Mesodermal cell (in vitro differentiated cells): Measurements from ENCODE around the gene TRPV4.

Source experiments
- H3K27ac ChIP-seq: 2 replicates; pipeline ENCODE4 v1.7.0; 2013; ENCODE audit warnings: mild to moderate bottlenecking, low read depth, low read length, moderate library complexity; ENCODE audit not compliant: severe bottlenecking
- H3K36me3 ChIP-seq: 2 replicates; pipeline ENCODE4 v1.7.1; 2013; ENCODE audit warnings: mild to moderate bottlenecking, low read length, moderate library complexity; ENCODE audit not compliant: control insufficient read depth, insufficient read depth
- H3K4me1 ChIP-seq: one replicate; pipeline ENCODE4 v1.7.1; 2013; ENCODE audit warnings: mild to moderate bottlenecking, low read length; ENCODE audit not compliant: insufficient read depth, control insufficient read depth, poor library complexity, severe bottlenecking
- H3K4me3 ChIP-seq: 2 replicates; pipeline ENCODE4 v1.7.0; 2013; ENCODE audit warnings: low read length, control low read depth, mild to moderate bottlenecking; ENCODE audit not compliant: insufficient read depth, poor library complexity, severe bottlenecking; ENCODE audit errors: extremely low read depth
- H3K9me3 ChIP-seq: 2 replicates; pipeline ENCODE4 v1.7.1; 2013; ENCODE audit warnings: mild to moderate bottlenecking, low read length, moderate library complexity; ENCODE audit not compliant: control insufficient read depth
- WGBS, 2 experiments: methylation state at CpG; one replicate each; pipeline ENCODE4 v1.1.5; 2013; ENCODE audit warnings: missing lambda C conversion rate in 2 of 2; ENCODE audit not compliant: insufficient coverage in 2 of 2; 5-methylcytosine and 5-hydroxymethylcytosine counted together

Gene TRPV4

GRCh38 chr12:109793411-109793810 is 39.8 kb downstream of the TRPV4 start:
- Histone ChIP-seq H3K4me1 (no peaks in the 10 kb centered on the region), H3K9me3 (no peaks in the 10 kb centered on the region), H3K4me3 (no peak overlapping the region), H3K36me3 (no peaks in the 10 kb centered on the region), H3K27ac (no peak overlapping the region)
- WGBS, 2 experiments, result 29 to 44% methylated on average over 2 of the region's 4 CpGs

GRCh38 chr12:109792992-109793391 is 40.2 kb downstream of the TRPV4 start:
- H3K9me3 ChIP-seq, result no peaks in the 10 kb centered on the region
- no peaks in the 10 kb centered on the region for H3K36me3 ChIP-seq
- no peaks in the 10 kb centered on the region for H3K4me1 ChIP-seq
- H3K4me3 ChIP-seq, result no peak overlapping the region
- H3K27ac ChIP-seq, result no peak overlapping the region

GRCh38 chr12:109789526-109790048 is 43.6 kb downstream of the TRPV4 start:
- H3K4me3 ChIP-seq, result no peak overlapping the region
- WGBS, 2 experiments, result 93 to 100% methylated on average over 1 of the region's 1 CpG

GRCh38 chr12:109786799-109787198 is 46.4 kb downstream of the TRPV4 start:
- no peaks in the 10 kb centered on the region for H3K4me1 ChIP-seq
- no peak overlapping the region for H3K4me3 ChIP-seq
- WGBS, 2 experiments, result 91 to 100% methylated on average over 3 to 8 of the region's 9 CpGs
- H3K27ac ChIP-seq, result no peak overlapping the region
- H3K9me3 ChIP-seq, result no peaks in the 10 kb centered on the region
- H3K36me3 ChIP-seq, result no peaks in the 10 kb centered on the region

More at GRCh38 chr12:109789526-109790048, 43.6 kb downstream of the TRPV4 start:
- Histone ChIP-seq H3K36me3 (no peaks in the 10 kb centered on the region), H3K27ac (no peak overlapping the region), H3K9me3 (no peaks in the 10 kb centered on the region), H3K4me1 (no peaks in the 10 kb centered on the region)

- WGBS, 2 experiments, result 89 to 94% methylated on average over 1 to 3 of the region's 4 CpGs
- H3K4me3 ChIP-seq, result no peak overlapping the region
- H3K4me1 ChIP-seq, result no peaks in the 10 kb centered on the region
- H3K36me3 ChIP-seq, result no peaks in the 10 kb centered on the region
- H3K9me3 ChIP-seq, result no peaks in the 10 kb centered on the region
- no peak overlapping the region for H3K27ac ChIP-seq
Measured at GRCh38 chr12:109785854-109786253, 47.3 kb downstream of the TRPV4 start.

GRCh38 chr12:109783965-109784244 is 49.3 kb downstream of the TRPV4 start:
- Histone ChIP-seq H3K4me1 (no peaks in the 10 kb centered on the region), H3K4me3 (no peak overlapping the region), H3K9me3 (peaks cover 6% of the 10 kb centered on the region), H3K36me3 (no peaks in the 10 kb centered on the region), H3K27ac (no peak overlapping the region)
- 80 to 85% methylated on average over 8 of the region's 8 CpGs for WGBS, 2 experiments

- no peak overlapping the region for H3K27ac ChIP-seq
- WGBS, 2 experiments, result 94 to 95% methylated on average over 18 to 25 of the region's 28 CpGs
- no peaks in the 10 kb centered on the region for H3K4me1 ChIP-seq
- H3K4me3 ChIP-seq, result no peak overlapping the region
- no peaks in the 10 kb centered on the region for H3K36me3 ChIP-seq
- peaks cover 6% of the 10 kb centered on the region for H3K9me3 ChIP-seq
Measured at GRCh38 chr12:109783135-109783964, 49.8 kb downstream of the TRPV4 start.

- no peak overlapping the region for H3K27ac ChIP-seq
- no peak overlapping the region for H3K4me3 ChIP-seq
- H3K36me3 ChIP-seq, result no peaks in the 10 kb centered on the region
- H3K4me1 ChIP-seq, result peaks cover 5% of the 10 kb centered on the region
- 90 to 94% methylated on average over 7 to 9 of the region's 9 CpGs for WGBS, 2 experiments
- peaks cover 6% of the 10 kb centered on the region for H3K9me3 ChIP-seq
Measured at GRCh38 chr12:109782326-109782703, 50.9 kb downstream of the TRPV4 start.

GRCh38 chr12:109781668-109782325 is 51.4 kb downstream of the TRPV4 start:
- Histone ChIP-seq H3K4me3 (no peak overlapping the region), H3K9me3 (peaks cover 6% of the 10 kb centered on the region), H3K36me3 (no peaks in the 10 kb centered on the region), H3K27ac (no peak overlapping the region), H3K4me1 (peaks cover 7% of the 10 kb centered on the region)
- WGBS, 2 experiments, result 77% methylated on average over 6 to 7 of the region's 10 CpGs

GRCh38 chr12:109779382-109779781 is 53.8 kb downstream of the TRPV4 start:
- H3K36me3 ChIP-seq, result no peaks in the 10 kb centered on the region
- H3K9me3 ChIP-seq, result peaks cover 6% of the 10 kb centered on the region
- H3K4me3 ChIP-seq, result no peak overlapping the region
- WGBS, 2 experiments, result 92 to 97% methylated on average over 6 of the region's 6 CpGs
- H3K27ac ChIP-seq, result no peak overlapping the region
- peaks cover 7% of the 10 kb centered on the region for H3K4me1 ChIP-seq

GRCh38 chr12:109778684-109779083 is 54.5 kb downstream of the TRPV4 start:
- no peaks in the 10 kb centered on the region for H3K36me3 ChIP-seq
- peaks cover 7% of the 10 kb centered on the region for H3K4me1 ChIP-seq
- WGBS, 2 experiments, result 100% methylated on average over 1 of the region's 1 CpG; no CpG with 5 or more reads in 1 of the 2 experiments
- no peak overlapping the region for H3K4me3 ChIP-seq
- H3K9me3 ChIP-seq, result peaks cover 6% of the 10 kb centered on the region
- no peak overlapping the region for H3K27ac ChIP-seq
